Sigmoid colon (tissue), 7 donors: ENCODE measurements around the gene SLC22A5. TPM values are rescaled to one million over a fixed set of nuclear protein-coding genes. Genes with fewer than 3 reads are reported as not detected.

Experiments
- DNase-seq: peaks from one replicate; pipeline ENCODE4 v3.0.0-alpha.2; 2019
- H3K27ac ChIP-seq, 4 donors: fragments of 200-600 bp; sonication (generic); one replicate each; pipeline ENCODE4 v1.5.1; 2016 to 2019; ENCODE audit warnings: mild to moderate bottlenecking in 1 of 4
- H3K27me3 ChIP-seq, 3 donors: fragments of 200-600 bp; sonication (generic); one replicate each; pipeline ENCODE4 v1.5.1; 2019; ENCODE audit warnings: mild to moderate bottlenecking in 1 of 3
- H3K36me3 ChIP-seq, 4 donors: fragments of 200-600 bp; sonication (generic); one replicate each; pipeline ENCODE4 v1.5.1; 2016 to 2019
- H3K4me1 ChIP-seq, 4 donors: fragments of 200-600 bp; sonication (generic); one replicate each; pipeline ENCODE4 v1.5.1; 2017 to 2019
- H3K4me3 ChIP-seq, 4 donors: fragments of 200-600 bp; sonication (generic); one replicate each; pipeline ENCODE4 v1.5.1; 2017 to 2019; ENCODE audit warnings: mild to moderate bottlenecking in 2 of 4, moderate library complexity in 1 of 4
- H3K9me3 ChIP-seq, 4 donors: fragments of 200-600 bp in 3 of 4; sonication (generic) in 3 of 4; one replicate each; pipeline versions ENCODE4 v1.5.1 to v1.6.1; 2013 to 2019
- EP300 ChIP-seq, 4 donors: sonication (generic); formaldehyde crosslinking; IDR thresholded peaks; one replicate each; pipeline ENCODE4 v1.6.1; 2017; ENCODE audit warnings: antibody characterized with exemption in 4 of 4
- POLR2A ChIP-seq, 2 donors: fragments of 450-650 bp; IDR thresholded peaks; one replicate each; pipeline ENCODE4 v1.6.1; 2016; ENCODE audit warnings: antibody characterized with exemption in 2 of 2, mild to moderate bottlenecking in 2 of 2, moderate library complexity in 2 of 2
- POLR2AphosphoS5 ChIP-seq, 4 donors: sonication (generic); formaldehyde crosslinking; IDR thresholded peaks; one replicate each; pipeline ENCODE4 v1.6.1; 2017; ENCODE audit warnings: antibody characterized with exemption in 4 of 4
- WGBS, 2 donors: extraction: QIAGEN DNeasy Blood & Tissue Kit; methylation state at CpG; one replicate each; pipeline ENCODE4 v1.1.7; 2013; 5-methylcytosine and 5-hydroxymethylcytosine counted together
- intact Hi-C: fragments of 100-400 bp; cut with DNase I; formaldehyde crosslinking; loops from one replicate; pipeline ENCODE4 v1.15.1; 2023
- polyA plus RNA-seq, 3 donors: library from polyadenylated mRNA; stranded (reverse); fragments of 200-250 nt; gene quantifications; one replicate each; pipeline ENCODE4 v1.2.3, GENCODE V29; 2013
- total RNA-seq, 4 donors: library from RNA; depleted of rRNA; stranded (reverse); fragments of >200 nt; gene quantifications; one replicate each; pipeline ENCODE4 v1.1.0, GENCODE V29; 2016
- TF ChIP-seq, protein P1 (sequence below), 4 experiments: fragments of 450-650 bp in 3 of 4; fragments of 200-600 bp in 1 of 4; IDR thresholded peaks; one replicate each; pipeline ENCODE4 v1.5.1; 2016 to 2019; ENCODE audit warnings: antibody characterized with exemption in 4 of 4, mild to moderate bottlenecking in 3 of 4, moderate library complexity in 2 of 4
- donor health status: healthy with polysubstance abuse.
- donor health status: Bipolar disorder and iron deficiency.
- donor health status: healthy.

Gene SLC22A5
- total and polyA plus RNA-seq, 7 donors: 3.6 to 11.9 (median 7.2) TPM

DNA sequence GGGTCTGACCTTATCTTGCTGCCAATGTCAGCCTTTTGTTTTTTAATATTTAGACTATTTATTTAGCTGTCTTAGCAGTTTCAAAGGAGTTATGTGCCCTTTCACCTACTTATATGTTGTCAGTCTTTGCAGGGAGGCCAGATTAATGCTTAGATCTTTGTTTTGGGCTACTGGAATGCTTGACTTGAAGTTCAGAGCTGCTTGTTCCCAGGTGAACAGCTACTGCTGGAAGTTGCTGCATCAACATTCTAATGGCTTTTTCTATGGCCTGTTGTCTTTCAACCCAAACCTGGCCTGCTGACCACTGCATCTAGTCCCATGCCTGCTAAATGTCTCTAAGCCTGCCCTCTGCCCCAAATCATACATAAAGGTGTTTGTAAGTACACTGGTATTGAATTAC, 3.0 kb downstream of the SLC22A5 start:
- TF ChIP-seq POLR2A (IDR thresholded peaks at IDR 0.05) (no peak), POLR2AphosphoS5 (IDR thresholded peaks at IDR 0.05) (no peak), EP300 (IDR thresholded peaks at IDR 0.05) (no peak)
- TF ChIP-seq, protein P1, sequence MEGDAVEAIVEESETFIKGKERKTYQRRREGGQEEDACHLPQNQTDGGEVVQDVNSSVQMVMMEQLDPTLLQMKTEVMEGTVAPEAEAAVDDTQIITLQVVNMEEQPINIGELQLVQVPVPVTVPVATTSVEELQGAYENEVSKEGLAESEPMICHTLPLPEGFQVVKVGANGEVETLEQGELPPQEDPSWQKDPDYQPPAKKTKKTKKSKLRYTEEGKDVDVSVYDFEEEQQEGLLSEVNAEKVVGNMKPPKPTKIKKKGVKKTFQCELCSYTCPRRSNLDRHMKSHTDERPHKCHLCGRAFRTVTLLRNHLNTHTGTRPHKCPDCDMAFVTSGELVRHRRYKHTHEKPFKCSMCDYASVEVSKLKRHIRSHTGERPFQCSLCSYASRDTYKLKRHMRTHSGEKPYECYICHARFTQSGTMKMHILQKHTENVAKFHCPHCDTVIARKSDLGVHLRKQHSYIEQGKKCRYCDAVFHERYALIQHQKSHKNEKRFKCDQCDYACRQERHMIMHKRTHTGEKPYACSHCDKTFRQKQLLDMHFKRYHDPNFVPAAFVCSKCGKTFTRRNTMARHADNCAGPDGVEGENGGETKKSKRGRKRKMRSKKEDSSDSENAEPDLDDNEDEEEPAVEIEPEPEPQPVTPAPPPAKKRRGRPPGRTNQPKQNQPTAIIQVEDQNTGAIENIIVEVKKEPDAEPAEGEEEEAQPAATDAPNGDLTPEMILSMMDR (IDR thresholded peaks at IDR 0.05): no peak
- H3K27me3 ChIP-seq: no peaks in the 10 kb centered on the region
- no peak overlapping the region for H3K4me3 ChIP-seq
- intact Hi-C loops: no loop called here
- H3K36me3 ChIP-seq: no peaks in the 10 kb centered on the region
- H3K27ac ChIP-seq: peak overlapping the region in 1 of 4 donors; percentile 16
- peaks cover 0 to 38% (median 27%) of the 10 kb centered on the region in 4 donors for H3K4me1 ChIP-seq
- H3K9me3 ChIP-seq: no peaks in the 10 kb centered on the region
- no peak for DNase-seq

DNA sequence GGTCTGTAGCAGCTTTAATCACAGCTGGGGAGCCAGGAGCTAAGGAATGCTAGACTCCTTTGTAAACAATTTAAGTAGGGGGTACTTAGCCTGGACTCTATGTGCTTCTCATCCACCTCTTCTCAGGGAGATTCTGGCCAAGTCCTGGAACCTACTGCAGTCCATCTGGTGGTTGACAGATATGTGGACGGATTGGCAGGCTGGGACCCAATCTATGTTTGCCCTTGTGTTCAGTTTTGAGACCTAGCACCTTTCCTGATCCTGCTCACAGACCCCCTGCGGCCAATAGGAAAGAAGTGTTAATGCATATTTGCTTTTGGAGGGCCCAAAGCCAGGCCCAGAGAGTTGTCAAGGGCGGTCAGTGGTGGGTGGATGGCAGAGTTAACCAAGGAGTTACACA, 6.4 kb downstream of the SLC22A5 start:
- intact Hi-C loops: no loop called here
- TF ChIP-seq, protein P1 (IDR thresholded peaks at IDR 0.05): no peak
- no peak for TF ChIP-seq POLR2AphosphoS5 (IDR thresholded peaks at IDR 0.05)
- TF ChIP-seq EP300 (IDR thresholded peaks at IDR 0.05): no peak
- TF ChIP-seq POLR2A (IDR thresholded peaks at IDR 0.05): no peak
- no peaks in the 10 kb centered on the region for H3K27me3 ChIP-seq
- no peaks in the 10 kb centered on the region for H3K9me3 ChIP-seq
- H3K4me3 ChIP-seq: no peak overlapping the region
- H3K36me3 ChIP-seq: peaks cover 0 to 9% (median 3%) of the 10 kb centered on the region in 4 donors
- H3K27ac ChIP-seq: no peak overlapping the region
- WGBS, 2 donors: 95 to 96% methylated on average over 3 of the region's 3 CpGs
- H3K4me1 ChIP-seq: peaks cover 0 to 24% (median 15%) of the 10 kb centered on the region in 4 donors
- DNase-seq: no peak

DNA sequence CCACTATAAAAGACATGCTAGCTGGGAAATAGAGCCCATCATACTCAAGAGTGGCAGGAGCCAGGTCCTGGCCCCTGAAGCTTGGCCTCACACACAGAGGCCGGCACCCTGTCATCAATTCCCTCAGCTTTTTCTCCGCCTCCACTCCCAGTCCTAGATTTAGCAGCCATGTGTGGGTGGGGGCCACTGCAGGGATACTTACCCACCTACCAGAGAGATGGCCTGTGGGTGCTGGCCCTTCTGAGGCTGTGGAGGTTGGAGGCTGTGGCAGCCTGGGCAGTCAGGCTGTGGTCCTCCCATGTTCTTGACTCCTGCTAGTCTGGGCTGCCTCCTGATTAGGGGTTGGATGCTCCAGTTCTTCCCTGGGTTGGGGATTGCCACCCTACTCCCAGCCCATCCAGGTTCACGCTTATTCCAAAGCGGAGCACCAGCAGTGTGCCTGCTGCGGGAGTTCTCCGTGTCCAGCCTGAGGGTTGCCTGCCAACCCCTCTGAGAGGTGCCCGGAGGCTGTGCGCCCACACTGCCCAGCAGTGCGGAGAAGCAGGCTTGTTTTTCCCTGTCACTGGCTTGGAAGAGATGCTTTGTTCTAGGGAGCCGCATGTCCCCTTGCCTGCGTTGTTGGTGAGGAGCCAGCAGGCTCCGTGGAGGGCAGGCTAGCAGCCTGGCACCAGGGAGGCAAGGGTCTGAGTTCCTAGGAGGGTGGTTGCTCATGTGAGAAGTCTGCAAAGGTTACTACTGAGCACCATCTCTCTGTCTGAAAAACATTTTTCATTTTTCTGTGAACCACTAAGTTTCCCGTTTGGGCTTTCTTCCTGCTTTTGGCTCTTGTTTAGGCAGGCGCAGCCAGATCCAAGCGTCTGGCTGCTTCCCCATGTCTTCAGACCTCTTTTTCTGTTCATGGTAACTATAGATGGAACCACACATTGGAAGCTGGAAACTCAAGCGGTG, 7.5 kb downstream of the SLC22A5 start:
- TF ChIP-seq, protein P1 (IDR thresholded peaks at IDR 0.05): no peak
- no peak for TF ChIP-seq POLR2AphosphoS5 (IDR thresholded peaks at IDR 0.05)
- TF ChIP-seq POLR2A (IDR thresholded peaks at IDR 0.05): no peak
- TF ChIP-seq EP300 (IDR thresholded peaks at IDR 0.05): no peak
- H3K9me3 ChIP-seq: no peaks in the 10 kb centered on the region
- H3K36me3 ChIP-seq: peaks cover 0 to 9% (median 3%) of the 10 kb centered on the region in 4 donors
- no peak overlapping the region for H3K4me3 ChIP-seq
- intact Hi-C loops: no loop called here
- peak overlapping the region in 3 of 4 donors; percentile 5 to 42 (median 11) for H3K27ac ChIP-seq
- H3K27me3 ChIP-seq: no peaks in the 10 kb centered on the region
- DNase-seq: no peak
- peaks cover 0 to 14% (median 5%) of the 10 kb centered on the region in 4 donors for H3K4me1 ChIP-seq
- 88 to 95% methylated on average over 16 of the region's 16 CpGs for WGBS, 2 donors

DNA sequence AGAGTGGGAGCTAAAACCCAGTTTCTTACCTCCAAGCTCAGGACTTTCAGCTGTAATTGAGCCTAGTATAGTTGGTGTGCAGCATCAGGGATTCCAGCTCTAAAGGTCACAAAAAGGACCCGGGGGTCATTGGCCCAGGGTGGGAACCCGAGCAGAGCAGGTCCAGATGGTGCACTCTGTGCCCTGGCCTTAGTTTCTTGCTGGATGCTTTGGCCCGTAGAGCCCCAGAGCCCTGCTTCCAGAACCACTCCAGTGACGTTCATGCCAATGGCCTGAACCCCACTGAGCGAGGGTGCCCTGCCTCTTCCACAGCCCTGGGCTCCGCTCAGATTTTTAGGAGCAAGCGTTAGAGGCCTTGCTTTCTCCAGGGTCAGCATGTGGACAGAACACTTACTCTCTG, 8.2 kb downstream of the SLC22A5 start:
- intact Hi-C loops: no loop called here
- Histone ChIP-seq H3K27ac (peak overlapping the region in 2 of 4 donors; percentile 5 to 42), H3K4me3 (no peak overlapping the region), H3K36me3 (peaks cover 0 to 9% (median 3%) of the 10 kb centered on the region in 4 donors), H3K27me3 (no peaks in the 10 kb centered on the region), H3K9me3 (no peaks in the 10 kb centered on the region), H3K4me1 (peaks cover 0 to 7% (median under 1%) of the 10 kb centered on the region in 4 donors)
- 81 to 91% methylated on average over 7 of the region's 7 CpGs for WGBS, 2 donors
- no peak for DNase-seq
- no peak for TF ChIP-seq POLR2A (IDR thresholded peaks at IDR 0.05)
- TF ChIP-seq, protein P1 (IDR thresholded peaks at IDR 0.05): no peak
- no peak for TF ChIP-seq POLR2AphosphoS5 (IDR thresholded peaks at IDR 0.05)
- TF ChIP-seq EP300 (IDR thresholded peaks at IDR 0.05): no peak
